Measurements from ENCODE around the gene GRN.
A peak's percentile ranks its signal among the peaks of the same experiment; 100 is the strongest.

Gene GRN

DNA sequence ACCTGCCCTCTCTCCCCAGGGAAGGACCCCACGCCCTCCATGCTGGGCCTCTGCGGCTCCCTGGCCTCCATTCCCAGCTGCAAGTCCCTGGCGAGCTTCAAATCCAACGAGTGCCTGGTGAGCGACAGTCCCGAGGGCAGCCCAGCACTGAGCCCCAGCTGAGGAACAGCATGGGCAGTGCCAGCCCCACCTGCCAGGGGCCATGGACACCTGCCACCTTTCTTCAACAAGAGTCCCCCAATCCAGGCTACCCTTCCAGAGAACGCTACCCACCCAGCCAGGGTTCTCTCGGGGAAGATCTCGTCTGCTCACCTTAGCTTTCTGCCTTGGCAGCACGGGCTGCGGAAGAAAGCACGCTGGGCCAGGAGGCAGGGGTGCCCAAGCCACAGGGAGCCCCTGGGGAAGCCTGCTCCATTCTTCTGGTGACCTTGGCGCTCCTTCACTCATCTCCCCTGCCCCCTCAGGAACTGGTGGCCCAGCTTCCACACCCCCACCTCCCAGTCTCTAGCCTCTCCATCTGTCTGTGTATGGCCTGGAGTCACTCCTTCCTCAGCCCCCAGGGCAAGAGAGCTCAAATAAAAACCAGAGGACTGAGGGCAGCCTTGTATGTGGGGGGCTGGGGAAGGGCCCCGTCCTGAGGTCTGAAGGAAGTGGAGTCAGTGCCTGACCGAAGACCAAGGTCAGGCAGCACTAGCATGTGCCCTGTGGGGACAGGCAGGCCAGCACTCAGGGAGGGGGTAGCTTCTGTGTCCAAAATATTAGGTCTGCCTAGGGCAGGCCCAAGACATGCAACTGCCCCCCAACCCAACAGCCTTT, 26.8 kb upstream of the GRN start:
- no peak overlapping the region for H2BK12ac ChIP-seq (ENCODE audit: low read length in 2 of 2)
- no peak for DNase-seq
- 92% methylated on average over 15 of the region's 15 CpGs for WGBS

GRCh38 chr17:44320066-44320465, 25.0 kb upstream of the GRN start:
- H4K8ac ChIP-seq (ENCODE audit: low read length), result no peak overlapping the region
- H3K23ac ChIP-seq (ENCODE audit: low read length in 2 of 2), result no peak overlapping the region
- peaks cover 33 to 48% of the 10 kb centered on the region in 2 experiments for H3K36me3 ChIP-seq (ENCODE audit: control insufficient read depth in 1 of 2, insufficient read depth in 2 of 2, low read depth in 1 of 2, low read length in 2 of 2)
- H3K9me3 ChIP-seq (ENCODE audit: control insufficient read depth, low read length), result no peaks in the 10 kb centered on the region
- no peak overlapping the region for H3K18ac ChIP-seq (ENCODE audit: low read depth in 1 of 2, low read length in 2 of 2)
- H2AK5ac ChIP-seq (ENCODE audit: low read length, severe bottlenecking), result no peak overlapping the region
- H2BK15ac ChIP-seq (ENCODE audit: low read depth, poor library complexity, severe bottlenecking), result no peak overlapping the region
- peaks cover 30% of the 10 kb centered on the region for H3K4me1 ChIP-seq (ENCODE audit: control insufficient read depth, insufficient read depth, low read depth, low read length)
- H4K91ac ChIP-seq (ENCODE audit: low read length), result no peak overlapping the region
- H3K4me2 ChIP-seq (ENCODE audit: low read length, poor library complexity, severe bottlenecking), result no peak overlapping the region
- H3K79me1 ChIP-seq (replicated peaks; ENCODE audit: low read length, poor library complexity, severe bottlenecking), result peaks cover 28% of the 10 kb centered on the region
- H2BK12ac ChIP-seq (ENCODE audit: low read length in 2 of 2), result no peak overlapping the region
- 91% methylated on average over 18 of the region's 18 CpGs for WGBS
- H2BK5ac ChIP-seq (ENCODE audit: low read depth, low read length, poor library complexity, severe bottlenecking), result no peak overlapping the region
- peak overlapping the region in 1 of 2 experiments; percentile 31 for H3K4me3 ChIP-seq (ENCODE audit: insufficient read depth in 1 of 2, low read depth in 1 of 2, low read length in 2 of 2)
- no peak for DNase-seq
- H3K14ac ChIP-seq (ENCODE audit: low read length in 2 of 2), result no peak overlapping the region
- H3K27ac ChIP-seq (ENCODE audit: low read length, poor library complexity, severe bottlenecking), result no peak overlapping the region
- H3K27me3 ChIP-seq (ENCODE audit: control insufficient read depth in 1 of 2, insufficient read depth in 1 of 2, low read length in 2 of 2), result peaks cover 27 to 30% of the 10 kb centered on the region in 2 experiments
- no peak overlapping the region for H3K4ac ChIP-seq (ENCODE audit: low read depth in 1 of 2, low read length in 2 of 2)
- H2AFZ ChIP-seq (ENCODE audit: low read depth, low read length), result no peak overlapping the region
- H2BK120ac ChIP-seq (ENCODE audit: low read depth, low read length), result no peak overlapping the region
- H3K9ac ChIP-seq (ENCODE audit: low read length), result no peak overlapping the region

More for the DNA sequence above, 26.8 kb upstream of the GRN start:
- Histone ChIP-seq H3K4me1 (ENCODE audit: control insufficient read depth, insufficient read depth, low read depth, low read length) (peaks cover 25% of the 10 kb centered on the region), H2BK15ac (ENCODE audit: low read depth, poor library complexity, severe bottlenecking) (no peak overlapping the region), H2AK5ac (ENCODE audit: low read length, severe bottlenecking) (no peak overlapping the region), H3K27me3 (ENCODE audit: control insufficient read depth in 1 of 2, insufficient read depth in 1 of 2, low read length in 2 of 2) (peaks cover 43 to 48% of the 10 kb centered on the region in 2 experiments), H3K9me3 (ENCODE audit: control insufficient read depth, low read length) (no peaks in the 10 kb centered on the region), H3K4ac (ENCODE audit: low read depth in 1 of 2, low read length in 2 of 2) (no peak overlapping the region), H4K91ac (ENCODE audit: low read length) (no peak overlapping the region), H2BK120ac (ENCODE audit: low read depth, low read length) (no peak overlapping the region), H3K36me3 (ENCODE audit: control insufficient read depth in 1 of 2, insufficient read depth in 2 of 2, low read depth in 1 of 2, low read length in 2 of 2) (peaks cover 33 to 49% of the 10 kb centered on the region in 2 experiments), H4K8ac (ENCODE audit: low read length) (peak overlapping the region; percentile 2), H3K27ac (ENCODE audit: low read length, poor library complexity, severe bottlenecking) (no peak overlapping the region), H3K9ac (ENCODE audit: low read length) (no peak overlapping the region), H3K4me2 (ENCODE audit: low read length, poor library complexity, severe bottlenecking) (no peak overlapping the region), H2AFZ (ENCODE audit: low read depth, low read length) (no peak overlapping the region), H3K23ac (ENCODE audit: low read length in 2 of 2) (no peak overlapping the region), H2BK5ac (ENCODE audit: low read depth, low read length, poor library complexity, severe bottlenecking) (no peak overlapping the region), H3K18ac (ENCODE audit: low read depth in 1 of 2, low read length in 2 of 2) (no peak overlapping the region), H3K79me1 (replicated peaks; ENCODE audit: low read length, poor library complexity, severe bottlenecking) (peaks cover 17% of the 10 kb centered on the region), H3K14ac (ENCODE audit: low read length in 2 of 2) (no peak overlapping the region), H3K4me3 (ENCODE audit: insufficient read depth in 1 of 2, low read depth in 1 of 2, low read length in 2 of 2) (no peak overlapping the region)

DNA sequence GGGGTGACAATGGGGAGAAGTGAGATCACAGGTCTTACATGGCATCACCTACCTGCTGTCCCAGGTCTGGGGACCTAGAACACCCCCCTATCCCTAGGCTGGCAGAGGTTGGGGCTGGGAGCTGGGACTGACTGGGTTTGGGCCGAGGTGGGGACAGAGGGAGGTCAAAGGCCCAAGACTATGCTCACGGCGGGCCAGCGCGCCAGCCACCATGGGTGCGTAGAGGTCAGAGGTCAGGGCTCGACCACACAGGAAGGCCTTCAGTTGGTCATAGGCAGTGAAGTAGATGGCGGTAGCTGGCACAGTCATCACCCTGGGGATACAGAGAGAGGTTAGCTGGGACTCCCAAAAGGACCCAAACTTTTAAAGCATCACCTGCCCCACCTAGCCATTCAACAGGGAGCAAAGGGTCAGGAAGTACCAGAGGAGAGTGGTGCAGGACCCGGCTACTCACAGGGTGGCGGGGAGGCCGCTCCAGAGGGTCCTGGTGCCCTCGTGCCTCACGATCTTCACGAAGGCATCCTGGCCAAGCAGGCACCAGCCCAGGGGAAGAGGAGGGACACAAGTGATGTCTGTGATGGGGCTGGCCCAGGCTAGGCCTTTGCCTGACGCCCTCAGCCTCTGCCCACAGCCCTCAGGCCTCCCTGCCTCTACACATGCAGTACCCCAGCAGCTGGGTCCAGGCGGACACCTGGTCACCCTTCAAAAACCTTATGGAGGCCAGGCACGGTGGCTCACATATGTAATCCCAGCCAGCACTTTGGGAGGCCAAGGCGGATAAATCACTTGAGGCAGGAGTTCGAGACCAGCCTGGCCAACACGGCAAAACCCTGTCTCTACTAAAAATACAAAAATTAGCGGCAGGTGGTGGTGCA, 23.6 kb upstream of the GRN start:
- Histone ChIP-seq H3K4me1 (ENCODE audit: control insufficient read depth, insufficient read depth, low read depth, low read length) (peaks cover 21% of the 10 kb centered on the region), H2BK12ac (ENCODE audit: low read length in 2 of 2) (no peak overlapping the region), H3K14ac (ENCODE audit: low read length in 2 of 2) (no peak overlapping the region), H3K9ac (ENCODE audit: low read length) (no peak overlapping the region), H3K4ac (ENCODE audit: low read depth in 1 of 2, low read length in 2 of 2) (no peak overlapping the region), H3K23ac (ENCODE audit: low read length in 2 of 2) (no peak overlapping the region), H2AFZ (ENCODE audit: low read depth, low read length) (no peak overlapping the region), H2BK120ac (ENCODE audit: low read depth, low read length) (no peak overlapping the region), H3K27ac (ENCODE audit: low read length, poor library complexity, severe bottlenecking) (no peak overlapping the region), H3K4me2 (ENCODE audit: low read length, poor library complexity, severe bottlenecking) (no peak overlapping the region), H3K36me3 (ENCODE audit: control insufficient read depth in 1 of 2, insufficient read depth in 2 of 2, low read depth in 1 of 2, low read length in 2 of 2) (peaks cover 33 to 48% of the 10 kb centered on the region in 2 experiments), H3K18ac (ENCODE audit: low read depth in 1 of 2, low read length in 2 of 2) (no peak overlapping the region), H2AK5ac (ENCODE audit: low read length, severe bottlenecking) (no peak overlapping the region), H2BK15ac (ENCODE audit: low read depth, poor library complexity, severe bottlenecking) (no peak overlapping the region), H4K8ac (ENCODE audit: low read length) (no peak overlapping the region), H3K27me3 (ENCODE audit: control insufficient read depth in 1 of 2, insufficient read depth in 1 of 2, low read length in 2 of 2) (peaks cover 16 to 19% of the 10 kb centered on the region in 2 experiments), H4K91ac (ENCODE audit: low read length) (no peak overlapping the region), H3K4me3 (ENCODE audit: insufficient read depth in 1 of 2, low read depth in 1 of 2, low read length in 2 of 2) (no peak overlapping the region), H3K79me1 (replicated peaks; ENCODE audit: low read length, poor library complexity, severe bottlenecking) (peaks cover 28% of the 10 kb centered on the region), H3K9me3 (ENCODE audit: control insufficient read depth, low read length) (no peaks in the 10 kb centered on the region), H2BK5ac (ENCODE audit: low read depth, low read length, poor library complexity, severe bottlenecking) (no peak overlapping the region)
- 95% methylated on average over 19 of the region's 21 CpGs for WGBS
- no peak for DNase-seq
